ENCODE measurements around the gene TRIM60.
"Not testable (repeated sequence)": the region's sequence is repeated elsewhere in the genome, so short reads cannot be mapped to it uniquely, and the experiment has no call there.

The TRIM60 gene

GRCh38 chr4:165053645-165054044, 21.8 kb downstream of the TRIM60 start, which contains the start of gene TRIM75:
TSS of gene TRIM75 (plus strand) at chr4:165053866. CDS start at chr4:165059148, 5,282 bp downstream.
- Histone ChIP-seq H3K36me3 (ENCODE audit: control insufficient read depth, insufficient read depth, low read length) (no peaks in the 10 kb centered on the region), H3K4me1 (ENCODE audit: control insufficient read depth, insufficient read depth, low read length) (no peaks in the 10 kb centered on the region), H3K9me3 (ENCODE audit: control insufficient read depth, insufficient read depth, low read length) (no peaks in the 10 kb centered on the region), H3K27me3 (ENCODE audit: control insufficient read depth, insufficient read depth, low read length) (no peaks in the 10 kb centered on the region), H3K9ac (ENCODE audit: low read depth, low read length) (no peak within 1 kb of the TSS), H3K4me3 (ENCODE audit: low read depth, low read length) (no peak within 1 kb of the TSS), H3K27ac (ENCODE audit: low read depth, low read length) (no peak within 1 kb of the TSS)

GRCh38 chr4:165055601-165056000, 23.8 kb downstream of the TRIM60 start:
- no peaks in the 10 kb centered on the region for H3K36me3 ChIP-seq (ENCODE audit: control insufficient read depth, insufficient read depth, low read length)

GRCh38 chr4:165058666-165059065, 26.9 kb downstream of the TRIM60 start:
- Histone ChIP-seq H3K36me3 (ENCODE audit: control insufficient read depth, insufficient read depth, low read length) (no peaks in the 10 kb centered on the region), H3K9ac (ENCODE audit: low read depth, low read length) (no peak overlapping the region), H3K27me3 (ENCODE audit: control insufficient read depth, insufficient read depth, low read length) (no peaks in the 10 kb centered on the region), H3K4me1 (ENCODE audit: control insufficient read depth, insufficient read depth, low read length) (no peaks in the 10 kb centered on the region), H3K9me3 (ENCODE audit: control insufficient read depth, insufficient read depth, low read length) (no peaks in the 10 kb centered on the region), H3K4me3 (ENCODE audit: low read depth, low read length) (no peak overlapping the region), H3K27ac (ENCODE audit: low read depth, low read length) (no peak overlapping the region)

More at GRCh38 chr4:165055601-165056000, 23.8 kb downstream of the TRIM60 start:
- no peak overlapping the region for H3K9ac ChIP-seq (ENCODE audit: low read depth, low read length)
- H3K4me3 ChIP-seq (ENCODE audit: low read depth, low read length): no peak overlapping the region
- H3K9me3 ChIP-seq (ENCODE audit: control insufficient read depth, insufficient read depth, low read length): no peaks in the 10 kb centered on the region
- no peak overlapping the region for H3K27ac ChIP-seq (ENCODE audit: low read depth, low read length)
- H3K27me3 ChIP-seq (ENCODE audit: control insufficient read depth, insufficient read depth, low read length): no peaks in the 10 kb centered on the region
- H3K4me1 ChIP-seq (ENCODE audit: control insufficient read depth, insufficient read depth, low read length): no peaks in the 10 kb centered on the region

- Histone ChIP-seq H3K27me3 (ENCODE audit: control insufficient read depth, insufficient read depth, low read length) (no peaks in the 10 kb centered on the region), H3K36me3 (ENCODE audit: control insufficient read depth, insufficient read depth, low read length) (no peaks in the 10 kb centered on the region), H3K27ac (ENCODE audit: low read depth, low read length) (no peak overlapping the region), H3K9me3 (ENCODE audit: control insufficient read depth, insufficient read depth, low read length) (no peaks in the 10 kb centered on the region), H3K4me3 (ENCODE audit: low read depth, low read length) (no peak overlapping the region), H3K9ac (ENCODE audit: low read depth, low read length) (no peak overlapping the region), H3K4me1 (ENCODE audit: control insufficient read depth, insufficient read depth, low read length) (no peaks in the 10 kb centered on the region)
Measured at GRCh38 chr4:165059386-165059785, 27.6 kb downstream of the TRIM60 start.

GRCh38 chr4:165060938-165061337, 29.1 kb downstream of the TRIM60 start:
- Histone ChIP-seq H3K9ac (ENCODE audit: low read depth, low read length) (no peak overlapping the region), H3K9me3 (ENCODE audit: control insufficient read depth, insufficient read depth, low read length) (no peaks in the 10 kb centered on the region), H3K27ac (ENCODE audit: low read depth, low read length) (no peak overlapping the region), H3K4me1 (ENCODE audit: control insufficient read depth, insufficient read depth, low read length) (no peaks in the 10 kb centered on the region), H3K27me3 (ENCODE audit: control insufficient read depth, insufficient read depth, low read length) (no peaks in the 10 kb centered on the region), H3K4me3 (ENCODE audit: low read depth, low read length) (no peak overlapping the region), H3K36me3 (ENCODE audit: control insufficient read depth, insufficient read depth, low read length) (no peaks in the 10 kb centered on the region)

- H3K9ac ChIP-seq (ENCODE audit: low read depth, low read length): no peak overlapping the region
- no peak overlapping the region for H3K4me3 ChIP-seq (ENCODE audit: low read depth, low read length)
- no peak overlapping the region for H3K27ac ChIP-seq (ENCODE audit: low read depth, low read length)
- no peaks in the 10 kb centered on the region for H3K9me3 ChIP-seq (ENCODE audit: control insufficient read depth, insufficient read depth, low read length)
- H3K36me3 ChIP-seq (ENCODE audit: control insufficient read depth, insufficient read depth, low read length): no peaks in the 10 kb centered on the region
- H3K27me3 ChIP-seq (ENCODE audit: control insufficient read depth, insufficient read depth, low read length): no peaks in the 10 kb centered on the region
- no peaks in the 10 kb centered on the region for H3K4me1 ChIP-seq (ENCODE audit: control insufficient read depth, insufficient read depth, low read length)
Measured at GRCh38 chr4:165070560-165070959, 38.8 kb downstream of the TRIM60 start.

GRCh38 chr4:165073346-165073745, 41.5 kb downstream of the TRIM60 start:
- H3K27me3 ChIP-seq (ENCODE audit: control insufficient read depth, insufficient read depth, low read length); H3K36me3 ChIP-seq (ENCODE audit: control insufficient read depth, insufficient read depth, low read length); H3K27ac ChIP-seq (ENCODE audit: low read depth, low read length); H3K9ac ChIP-seq (ENCODE audit: low read depth, low read length); H3K9me3 ChIP-seq (ENCODE audit: control insufficient read depth, insufficient read depth, low read length); H3K4me3 ChIP-seq (ENCODE audit: low read depth, low read length); H3K4me1 ChIP-seq (ENCODE audit: control insufficient read depth, insufficient read depth, low read length): not testable (repeated sequence)

- Histone ChIP-seq H3K27ac (ENCODE audit: low read depth, low read length) (no peak overlapping the region), H3K36me3 (ENCODE audit: control insufficient read depth, insufficient read depth, low read length) (peaks cover 8% of the 10 kb centered on the region), H3K9ac (ENCODE audit: low read depth, low read length) (no peak overlapping the region), H3K9me3 (ENCODE audit: control insufficient read depth, insufficient read depth, low read length) (no peaks in the 10 kb centered on the region), H3K27me3 (ENCODE audit: control insufficient read depth, insufficient read depth, low read length) (no peaks in the 10 kb centered on the region), H3K4me1 (ENCODE audit: control insufficient read depth, insufficient read depth, low read length) (no peaks in the 10 kb centered on the region), H3K4me3 (ENCODE audit: low read depth, low read length) (no peak overlapping the region)
Measured at GRCh38 chr4:165077034-165077578, 45.3 kb downstream of the TRIM60 start.

GRCh38 chr4:165079476-165079875, 47.7 kb downstream of the TRIM60 start:
- H3K4me1 ChIP-seq (ENCODE audit: control insufficient read depth, insufficient read depth, low read length): no peaks in the 10 kb centered on the region
- no peak overlapping the region for H3K4me3 ChIP-seq (ENCODE audit: low read depth, low read length)
- H3K27ac ChIP-seq (ENCODE audit: low read depth, low read length): no peak overlapping the region
- no peaks in the 10 kb centered on the region for H3K9me3 ChIP-seq (ENCODE audit: control insufficient read depth, insufficient read depth, low read length)
- no peak overlapping the region for H3K9ac ChIP-seq (ENCODE audit: low read depth, low read length)
- peaks cover 8% of the 10 kb centered on the region for H3K36me3 ChIP-seq (ENCODE audit: control insufficient read depth, insufficient read depth, low read length)
- no peaks in the 10 kb centered on the region for H3K27me3 ChIP-seq (ENCODE audit: control insufficient read depth, insufficient read depth, low read length)

GRCh38 chr4:165084787-165085186, 53.0 kb downstream of the TRIM60 start:
- H3K36me3 ChIP-seq (ENCODE audit: control insufficient read depth, insufficient read depth, low read length): peaks cover 24% of the 10 kb centered on the region
- not testable (repeated sequence) for H3K27ac ChIP-seq (ENCODE audit: low read depth, low read length); H3K27me3 ChIP-seq (ENCODE audit: control insufficient read depth, insufficient read depth, low read length); H3K4me1 ChIP-seq (ENCODE audit: control insufficient read depth, insufficient read depth, low read length); H3K9ac ChIP-seq (ENCODE audit: low read depth, low read length); H3K4me3 ChIP-seq (ENCODE audit: low read depth, low read length); H3K9me3 ChIP-seq (ENCODE audit: control insufficient read depth, insufficient read depth, low read length)

- Histone ChIP-seq H3K4me3 (ENCODE audit: low read depth, low read length) (no peak overlapping the region), H3K27me3 (ENCODE audit: control insufficient read depth, insufficient read depth, low read length) (no peaks in the 10 kb centered on the region), H3K27ac (ENCODE audit: low read depth, low read length) (no peak overlapping the region), H3K9me3 (ENCODE audit: control insufficient read depth, insufficient read depth, low read length) (no peaks in the 10 kb centered on the region), H3K4me1 (ENCODE audit: control insufficient read depth, insufficient read depth, low read length) (no peaks in the 10 kb centered on the region), H3K9ac (ENCODE audit: low read depth, low read length) (no peak overlapping the region), H3K36me3 (ENCODE audit: control insufficient read depth, insufficient read depth, low read length) (peaks cover 24% of the 10 kb centered on the region)
Measured at GRCh38 chr4:165085946-165086345, 54.1 kb downstream of the TRIM60 start.

- no peak overlapping the region for H3K27ac ChIP-seq (ENCODE audit: low read depth, low read length)
- no peaks in the 10 kb centered on the region for H3K4me1 ChIP-seq (ENCODE audit: control insufficient read depth, insufficient read depth, low read length)
- H3K27me3 ChIP-seq (ENCODE audit: control insufficient read depth, insufficient read depth, low read length): no peaks in the 10 kb centered on the region
- H3K9ac ChIP-seq (ENCODE audit: low read depth, low read length): no peak overlapping the region
- no peak overlapping the region for H3K4me3 ChIP-seq (ENCODE audit: low read depth, low read length)
- H3K9me3 ChIP-seq (ENCODE audit: control insufficient read depth, insufficient read depth, low read length): no peaks in the 10 kb centered on the region
- peaks cover 26% of the 10 kb centered on the region for H3K36me3 ChIP-seq (ENCODE audit: control insufficient read depth, insufficient read depth, low read length)
Measured at GRCh38 chr4:165088366-165088765, 56.6 kb downstream of the TRIM60 start.

Data from HUES48 (cell line).